NCI-H69 (cell line): ENCODE measurements around the gene AP1G1.
"Not testable (repeated sequence)": the region's sequence is repeated elsewhere in the genome, so short reads cannot be mapped to it uniquely, and the experiment has no call there.

Experiments used
- DNase-seq: peaks from one replicate; lab custom pipeline; 2025; lab: John Stamatoyannopoulos, UW

AP1G1 gene

DNA sequence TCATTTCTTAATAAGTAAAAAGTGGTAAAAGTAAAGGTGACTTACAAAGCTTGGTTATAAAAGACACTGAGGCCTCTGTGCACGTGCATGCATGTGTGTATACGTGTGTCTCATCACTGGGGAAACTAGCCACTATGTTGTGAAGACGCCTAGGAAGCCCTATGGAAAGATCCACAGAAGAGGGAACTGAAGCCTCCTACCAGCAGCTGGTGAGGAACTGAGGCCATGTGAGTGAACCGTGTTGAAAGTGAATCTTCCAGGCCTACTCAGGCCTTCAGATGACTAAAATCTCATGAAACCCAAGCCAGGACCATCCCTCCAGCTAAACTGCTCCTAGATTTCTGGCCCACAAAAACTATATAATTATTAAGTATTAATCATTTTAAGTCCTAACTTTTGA, 107.8 kb downstream of the AP1G1 start:
- no peak for DNase-seq

DNA sequence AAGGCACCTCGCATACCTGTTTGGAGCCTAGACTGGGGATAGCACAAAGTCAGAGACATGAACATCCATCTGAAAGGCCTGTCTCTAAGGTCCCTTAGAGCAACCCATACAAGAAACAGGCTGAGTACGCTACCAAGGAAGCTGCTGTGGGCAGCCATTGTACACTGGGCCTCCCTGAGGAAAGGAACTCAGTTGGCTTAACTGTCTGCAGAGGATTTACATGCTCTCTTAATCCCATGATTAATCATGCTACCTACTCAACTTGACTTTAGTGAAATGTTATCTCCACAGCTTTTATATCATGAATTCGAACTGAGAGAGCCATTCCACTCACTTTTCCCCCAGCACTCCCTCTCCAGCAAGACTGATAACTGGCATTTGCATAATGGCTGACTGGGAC, 110.1 kb downstream of the AP1G1 start:
- no peak for DNase-seq

GRCh38 chr16:71693164-71693563, 115.5 kb downstream of the AP1G1 start:
- DNase-seq = no peak

GRCh38 chr16:71689901-71690300, 118.7 kb downstream of the AP1G1 start:
- no peak for DNase-seq

DNA sequence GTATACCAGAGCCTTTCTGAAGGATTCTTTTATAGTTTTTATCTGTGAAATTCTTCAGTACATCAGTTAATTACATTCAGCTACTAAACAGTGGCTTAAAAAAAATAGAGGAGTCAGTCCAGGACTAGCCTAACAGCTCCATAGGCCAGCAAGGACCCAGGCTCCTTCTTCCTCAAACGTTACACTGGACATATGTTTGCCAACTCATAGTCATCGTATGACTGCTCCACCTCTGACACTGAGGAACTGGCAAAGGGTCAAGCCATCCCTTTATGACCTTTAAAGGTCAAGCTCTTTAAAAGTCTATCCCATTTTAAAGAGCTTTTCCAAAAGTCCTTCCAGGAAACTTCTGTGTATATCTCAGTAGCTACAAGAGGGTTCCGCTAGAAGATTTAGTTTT, 120.8 kb downstream of the AP1G1 start:
- DNase-seq = no peak

GRCh38 chr16:71684280-71684679, 124.4 kb downstream of the AP1G1 start:
- not testable (repeated sequence) for DNase-seq

DNA sequence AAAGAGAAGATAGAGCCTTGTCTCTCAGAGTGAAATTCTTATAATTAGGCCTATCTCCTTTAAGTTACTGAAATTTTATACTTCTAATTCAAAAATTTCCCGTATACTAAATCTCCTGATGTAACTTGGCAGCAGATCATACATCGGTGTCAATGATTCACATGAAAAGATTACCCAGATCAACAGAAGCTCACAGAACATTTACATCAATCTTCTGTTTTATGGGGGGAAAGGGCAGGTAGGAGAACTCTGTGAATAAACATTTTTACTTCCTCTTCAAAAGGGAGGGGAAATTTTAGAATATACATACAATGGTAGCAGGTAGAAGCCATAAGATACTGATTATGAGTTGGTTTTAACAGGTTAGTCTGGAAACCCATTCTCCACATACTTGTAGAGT, 127.3 kb downstream of the AP1G1 start:
- no peak for DNase-seq
